GM18526 (cell line): Measurements from ENCODE around the gene ACSF3.

Experiments
- POLR2A ChIP-seq: IDR thresholded peaks from 3 replicates; pipeline ENCODE4 v1.6.1; 2011; ENCODE audit not compliant: insufficient read length; ENCODE audit errors: extremely low read depth

The ACSF3 gene

GRCh38 chr16:89121691-89122321 is 28.2 kb downstream of the ACSF3 start:
- no peak for TF ChIP-seq POLR2A

GRCh38 chr16:89122322-89122851 is 28.7 kb downstream of the ACSF3 start:
- TF ChIP-seq POLR2A = no peak

GRCh38 chr16:89123001-89123830 is 29.6 kb downstream of the ACSF3 start:
- no peak for TF ChIP-seq POLR2A

GRCh38 chr16:89123831-89124100 is 30.1 kb downstream of the ACSF3 start:
- no peak for TF ChIP-seq POLR2A

- no peak for TF ChIP-seq POLR2A
These were observed 35.7 kb downstream of the ACSF3 start for GRCh38 chr16:89129378-89129777.

GRCh38 chr16:89130448-89130847 is 36.8 kb downstream of the ACSF3 start:
- TF ChIP-seq POLR2A = no peak

- no peak for TF ChIP-seq POLR2A
These were observed 38.1 kb downstream of the ACSF3 start for GRCh38 chr16:89131783-89132182.

GRCh38 chr16:89132194-89133005 is 38.7 kb downstream of the ACSF3 start:
- TF ChIP-seq POLR2A = no peak

- TF ChIP-seq POLR2A = no peak
These were observed 39.9 kb downstream of the ACSF3 start for GRCh38 chr16:89133457-89134127.

GRCh38 chr16:89134269-89134668 is 40.6 kb downstream of the ACSF3 start:
- no peak for TF ChIP-seq POLR2A

- TF ChIP-seq POLR2A = no peak
These were observed 41.5 kb downstream of the ACSF3 start for GRCh38 chr16:89135166-89135565.

- TF ChIP-seq POLR2A = no peak
These were observed 42.5 kb downstream of the ACSF3 start for GRCh38 chr16:89135971-89136765.

GRCh38 chr16:89136931-89137330 is 43.3 kb downstream of the ACSF3 start:
- no peak for TF ChIP-seq POLR2A

- no peak for TF ChIP-seq POLR2A
These were observed 44.2 kb downstream of the ACSF3 start for GRCh38 chr16:89137666-89138512.

GRCh38 chr16:89138513-89138795 is 44.8 kb downstream of the ACSF3 start:
- no peak for TF ChIP-seq POLR2A
